HG03457 (cell line): ENCODE data around the gene FAM90A1.
"Not testable (repeated sequence)": the region's sequence is repeated elsewhere in the genome, so short reads cannot be mapped to it uniquely, and the experiment has no call there.

Experiments used
- ATAC-seq: cut with Tn5 transposase; IDR thresholded peaks from one replicate; pipeline ENCODE4 v1.9.1; 2021; ENCODE audit warnings: moderate number of reproducible peaks; ENCODE audit not compliant: unreplicated experiment

Gene FAM90A1

GRCh38 chr12:8226992-8227731, at the start of gene FAM90A1:
Gene FAM90A1 (minus strand): TSS chr12:8227618. CDS start chr12:8224832, 2,786 bp downstream.
- not testable (repeated sequence) for ATAC-seq

DNA sequence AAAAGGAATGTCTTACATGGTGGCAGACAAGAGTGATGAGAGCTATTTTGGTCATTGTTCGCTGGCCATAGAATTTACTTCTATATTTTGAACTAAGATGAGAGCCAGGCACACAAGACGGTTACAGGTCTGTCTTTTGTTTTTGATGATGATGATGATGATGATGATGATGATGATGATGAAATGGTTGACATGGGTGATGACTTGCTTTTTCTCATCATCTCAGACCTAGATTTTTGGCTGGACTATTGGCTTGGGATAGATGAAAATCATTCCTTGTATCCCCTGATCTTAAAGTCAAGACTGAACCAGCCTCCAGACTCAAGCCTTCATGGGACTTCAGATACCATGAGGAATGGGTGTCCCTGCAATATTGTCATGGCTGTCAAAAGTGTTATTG, 49.0 kb upstream of the FAM90A1 start:
- not testable (repeated sequence) for ATAC-seq

DNA sequence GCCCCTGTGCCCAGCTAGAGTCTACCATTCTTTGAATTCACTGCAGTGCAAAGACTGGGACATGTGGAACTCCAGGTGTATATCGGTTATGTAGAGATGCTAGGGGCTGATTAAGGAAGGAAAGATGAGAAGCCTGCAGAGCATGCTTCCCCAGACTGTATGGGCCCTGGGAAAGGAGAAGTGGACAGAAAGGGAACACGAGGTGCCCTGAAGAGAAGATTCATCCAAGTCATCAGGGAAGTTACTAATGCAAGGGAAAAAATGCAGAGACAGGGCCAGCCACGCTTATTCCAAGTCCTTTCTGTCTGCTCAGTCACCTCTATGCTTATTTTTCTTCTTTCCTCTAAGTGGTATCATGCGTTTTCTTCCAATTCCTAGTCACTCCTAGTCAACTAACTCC, 39.3 kb upstream of the FAM90A1 start:
- not testable (repeated sequence) for ATAC-seq

- ATAC-seq, result not testable (repeated sequence)
These were observed 36.8 kb upstream of the FAM90A1 start for GRCh38 chr12:8264236-8264635.

GRCh38 chr12:8261111-8261554, 33.7 kb upstream of the FAM90A1 start:
- ATAC-seq, result not testable (repeated sequence)

GRCh38 chr12:8256356-8256755, 28.9 kb upstream of the FAM90A1 start:
- not testable (repeated sequence) for ATAC-seq

DNA sequence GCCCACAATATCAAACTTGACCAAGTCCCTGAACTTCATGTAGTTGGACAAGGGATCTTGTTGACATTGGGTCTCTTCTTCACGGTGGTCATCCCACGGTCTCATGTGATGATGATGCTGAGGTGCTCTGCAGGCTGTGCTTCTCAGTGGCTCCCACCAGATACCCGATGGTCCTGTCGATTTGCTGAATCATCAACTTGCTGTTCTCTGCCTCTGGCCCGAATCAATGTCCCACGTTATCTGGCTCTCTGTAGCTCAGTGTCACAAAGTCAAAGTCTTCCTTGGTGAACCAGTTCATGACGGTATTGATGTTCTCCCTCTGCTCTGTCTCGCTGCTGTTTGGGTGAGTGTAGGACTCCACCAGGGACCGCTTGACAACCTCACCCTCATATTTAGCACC, 27.3 kb upstream of the FAM90A1 start:
- ATAC-seq, result not testable (repeated sequence)

DNA sequence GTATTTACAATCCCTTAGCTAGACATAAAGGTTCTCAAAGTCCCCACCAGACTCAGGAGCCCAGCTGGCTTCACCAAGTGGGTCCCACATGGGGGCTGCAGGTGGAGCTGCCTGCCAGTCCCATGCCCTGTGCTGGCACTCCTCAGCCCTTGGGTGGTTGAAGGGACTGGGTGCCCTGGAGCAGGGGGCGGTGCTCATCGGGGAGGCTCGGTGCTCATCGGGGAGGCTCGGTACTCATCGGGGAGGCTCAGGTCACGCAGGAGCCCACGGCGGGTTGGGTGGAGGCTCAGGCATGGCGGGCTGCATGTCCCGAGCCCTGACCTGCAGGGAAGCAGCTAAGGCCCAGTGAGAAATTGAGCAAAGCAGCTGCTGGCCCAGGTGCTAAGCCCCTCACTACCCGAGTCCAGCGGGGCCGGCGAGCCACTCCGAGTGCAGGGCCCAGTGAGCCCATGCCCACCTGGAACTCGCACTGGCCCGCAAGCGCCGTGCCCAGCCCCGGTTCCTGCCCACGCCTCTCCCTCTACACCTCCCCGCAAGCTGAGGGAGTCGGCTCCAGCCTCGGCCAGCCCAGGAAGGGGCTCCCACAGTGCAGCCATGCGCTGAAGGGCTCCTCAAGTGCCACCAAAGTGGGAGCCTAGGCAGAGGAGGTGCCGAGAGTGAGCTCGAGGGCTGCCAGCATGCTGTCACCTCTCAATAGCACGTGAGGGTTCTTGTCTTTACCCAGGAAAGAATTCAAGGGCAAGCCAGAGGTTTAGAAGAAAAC, 24.8 kb upstream of the FAM90A1 start:
- not testable (repeated sequence) for ATAC-seq

GRCh38 chr12:8251616-8252015, 24.2 kb upstream of the FAM90A1 start:
- not testable (repeated sequence) for ATAC-seq

DNA sequence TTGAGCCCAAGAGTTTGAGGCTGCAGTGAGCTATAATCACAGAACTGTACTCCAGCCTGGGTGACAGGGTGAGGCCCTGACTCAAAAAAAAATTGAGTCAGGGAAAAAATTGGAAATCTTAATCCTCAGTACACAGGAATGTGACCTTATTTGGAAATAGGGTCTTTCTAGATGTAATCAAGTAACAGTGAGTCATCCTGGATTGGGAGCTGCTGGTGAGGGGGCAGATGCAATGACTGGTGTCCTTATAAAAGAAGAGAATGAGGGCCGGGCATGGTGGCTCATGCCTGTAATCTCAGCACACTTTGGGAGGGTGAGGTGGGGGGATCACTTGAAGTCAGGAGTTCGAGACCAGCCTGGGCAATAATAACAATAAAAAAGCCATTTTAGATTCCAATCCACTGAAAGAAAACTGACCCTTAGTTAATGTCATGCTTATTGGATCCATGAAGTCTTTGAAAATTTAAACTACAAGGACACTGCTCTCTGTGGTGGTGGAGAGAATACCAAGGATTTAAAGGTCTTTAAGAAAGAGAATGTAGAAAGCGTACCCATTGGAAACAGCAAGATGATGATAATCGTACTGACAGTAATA, 19.6 kb upstream of the FAM90A1 start:
- ATAC-seq, result not testable (repeated sequence)

DNA sequence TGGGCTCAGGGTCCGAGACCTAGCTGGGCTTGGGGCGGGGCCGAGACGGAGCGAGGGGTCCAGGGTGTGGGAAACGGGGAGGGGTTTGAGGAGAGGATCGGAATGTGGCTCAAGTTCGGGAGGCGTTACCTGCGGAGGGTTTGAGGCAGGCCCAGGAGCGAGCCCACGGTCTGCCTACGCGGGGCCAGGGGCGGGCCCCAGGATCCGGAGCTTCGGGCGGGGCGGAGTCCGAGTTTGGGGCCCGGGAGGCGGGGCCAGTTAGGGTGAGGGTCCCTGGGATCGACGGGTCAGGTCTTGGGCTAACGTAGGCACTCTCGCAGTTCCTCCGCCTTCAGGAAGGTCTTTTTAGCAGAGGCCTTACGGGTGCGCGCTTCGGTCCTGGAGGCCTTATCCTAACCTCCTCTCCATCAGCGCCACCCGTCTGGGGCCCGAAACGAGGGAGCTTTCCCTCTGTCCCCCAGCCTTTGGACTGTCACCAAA, 16.3 kb upstream of the FAM90A1 start:
- ATAC-seq, result not testable (repeated sequence)

- peak; percentile 77 for ATAC-seq
These were observed 15.7 kb upstream of the FAM90A1 start for GRCh38 chr12:8242880-8243681.

GRCh38 chr12:8242622-8242879, 15.1 kb upstream of the FAM90A1 start:
- not testable (repeated sequence) for ATAC-seq

DNA sequence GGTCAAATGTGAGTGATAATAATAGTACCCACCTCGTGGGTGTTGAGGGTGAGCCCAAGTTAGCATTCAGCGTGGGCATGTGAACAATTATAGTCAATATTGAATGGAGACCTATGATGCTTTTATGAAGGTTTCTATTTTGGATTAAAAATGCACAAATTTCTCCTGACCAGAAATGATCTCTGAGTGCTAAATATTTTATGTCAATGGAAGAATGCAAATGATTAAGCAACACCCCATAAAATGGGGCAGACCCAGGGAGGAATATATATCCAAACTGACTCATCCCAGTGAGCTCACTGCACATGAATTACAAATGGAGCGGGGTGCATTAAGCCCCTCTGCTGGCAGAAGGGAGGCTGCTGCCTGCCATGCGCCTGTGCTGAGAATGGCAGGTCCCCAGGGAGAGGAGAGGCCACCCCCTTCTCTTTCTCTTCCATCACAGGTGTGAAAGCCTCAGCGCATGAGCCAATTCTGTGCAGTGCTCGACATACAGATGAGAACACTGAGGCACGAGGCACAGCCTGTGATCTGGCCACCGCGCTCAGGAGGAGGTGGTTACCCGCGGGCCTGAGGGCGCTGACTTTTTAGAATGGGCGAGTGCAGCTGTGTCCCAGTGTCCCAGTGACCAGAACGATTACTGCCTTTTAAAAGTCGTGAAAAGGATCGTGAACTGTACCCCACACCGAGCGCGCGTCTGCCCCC, 14.7 kb upstream of the FAM90A1 start:
- ATAC-seq, result not testable (repeated sequence)

DNA sequence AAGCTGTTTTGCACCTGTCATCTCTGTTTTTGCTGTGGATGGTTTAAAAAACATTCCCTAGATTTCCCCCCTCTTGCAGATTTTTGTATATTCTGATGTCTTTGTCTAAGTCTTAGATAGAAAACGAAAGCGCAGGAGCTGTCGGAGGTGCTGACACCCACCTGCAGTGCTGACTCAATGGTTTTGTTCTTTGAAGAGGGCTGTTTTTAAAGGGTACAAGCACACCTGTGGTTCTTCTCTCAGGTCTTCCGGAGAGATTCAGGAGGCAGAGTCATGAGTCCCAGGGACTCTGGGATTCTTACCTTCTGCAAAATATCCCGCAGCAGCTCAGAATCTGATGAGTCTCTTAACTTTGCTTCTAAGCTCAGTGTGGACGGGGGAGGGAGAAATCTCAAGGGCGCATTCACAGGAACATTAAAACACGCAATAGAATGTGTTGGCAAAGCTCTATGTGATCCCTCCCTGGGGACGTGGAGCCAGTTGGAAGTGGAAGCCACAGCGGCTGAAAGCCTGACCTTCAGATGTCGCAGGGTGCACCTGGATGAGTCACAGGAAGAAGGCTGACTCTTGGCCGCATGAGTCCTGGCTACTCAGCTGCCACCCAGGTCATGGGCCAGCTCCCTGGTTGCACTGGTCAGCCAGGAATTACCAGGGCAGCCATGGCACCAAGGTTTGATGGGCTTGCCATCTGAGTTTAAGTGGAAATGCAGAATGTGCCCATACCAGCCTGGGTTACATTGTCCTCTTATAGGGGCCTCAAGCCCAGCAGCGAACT, 13.1 kb upstream of the FAM90A1 start:
- not testable (repeated sequence) for ATAC-seq

GRCh38 chr12:8237031-8237430, 9.6 kb upstream of the FAM90A1 start:
- not testable (repeated sequence) for ATAC-seq

- ATAC-seq, result not testable (repeated sequence)
These were observed 8.1 kb upstream of the FAM90A1 start for GRCh38 chr12:8235316-8236157.

DNA sequence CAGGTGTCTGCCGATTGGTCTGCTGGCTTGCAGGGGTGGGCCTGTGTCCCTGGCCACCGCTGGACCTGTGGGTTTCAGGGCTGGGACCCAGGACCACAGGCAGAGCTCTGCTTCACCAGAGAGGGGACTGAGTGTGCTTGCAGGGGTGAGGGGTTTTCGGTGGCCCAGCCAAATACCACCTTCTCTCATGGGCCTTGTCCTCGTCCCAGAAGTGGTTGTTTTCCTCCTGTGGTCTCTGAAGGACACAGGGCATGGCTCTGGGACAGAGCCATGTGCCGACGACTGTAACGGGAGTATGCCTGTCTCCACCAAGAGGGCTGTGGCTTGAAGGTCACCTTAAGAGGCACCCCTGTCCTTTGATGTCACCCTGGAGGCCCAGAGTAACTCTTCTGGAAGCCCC, 7.3 kb upstream of the FAM90A1 start:
- not testable (repeated sequence) for ATAC-seq
